ENCODE measurements around the gene ZNRF3. TPM values are rescaled to one million over a fixed set of nuclear protein-coding genes. Genes with fewer than 3 reads are reported as not detected.

The ZNRF3 gene
- polyA plus RNA-seq, 1 donor (not counting 4 experiments of a cell fraction or from before 2014, with no cell fraction given): 2.6 TPM

DNA sequence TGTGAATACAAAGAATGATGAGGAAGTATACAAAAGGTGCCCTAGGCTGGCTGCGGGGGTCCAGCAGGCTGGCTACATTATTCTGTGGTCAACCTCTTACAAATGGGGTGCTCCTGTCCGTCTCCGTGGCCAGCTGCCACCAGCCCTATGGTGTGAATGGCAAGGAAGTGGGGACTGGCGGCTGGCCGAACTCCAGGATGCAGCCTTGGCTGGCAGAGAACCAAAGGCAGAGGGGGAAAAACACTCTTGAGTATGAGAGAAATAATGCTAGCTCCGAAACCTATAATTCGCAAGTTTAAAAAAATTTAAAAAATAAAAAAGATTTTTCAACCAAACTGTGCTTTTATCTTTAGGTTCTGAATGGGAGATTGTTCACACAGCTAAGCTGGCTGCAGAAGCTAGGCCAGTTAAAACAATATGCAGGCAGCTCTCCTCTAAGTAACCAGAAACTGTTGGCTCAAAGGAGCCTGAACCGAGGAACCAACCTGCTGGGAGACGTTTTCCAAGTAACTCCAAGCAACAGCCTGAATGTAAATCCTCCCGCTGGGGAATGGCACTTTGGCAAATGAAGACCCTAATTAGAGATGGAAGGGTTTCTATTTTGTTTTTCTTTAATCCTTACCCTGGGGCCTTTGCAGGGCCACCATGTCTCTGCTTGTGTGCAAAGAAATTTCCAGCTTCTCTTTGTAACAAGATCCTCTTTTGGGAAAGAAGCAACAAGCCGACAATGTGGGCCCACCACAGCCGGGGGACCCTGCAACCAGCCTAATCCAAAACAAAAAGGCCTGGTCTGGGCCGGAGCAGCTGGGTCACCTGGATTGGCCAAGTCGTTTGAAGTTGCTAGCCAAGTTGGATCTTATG is 128.1 kb downstream of the ZNRF3 start:
- Histone ChIP-seq H3K9me3 (ENCODE audit: control insufficient read depth, low read depth, low read length) (no peaks in the 10 kb centered on the region), H3K27me3 (ENCODE audit: control insufficient read depth, extremely low read depth, insufficient read depth, low read length) (no peaks in the 10 kb centered on the region), H3K9me1 (ENCODE audit: control insufficient read depth, extremely low read depth, insufficient read depth, low read length) (no peaks in the 10 kb centered on the region), H3K4me1 (ENCODE audit: control insufficient read depth, extremely low read depth, insufficient read depth, low read length) (no peaks in the 10 kb centered on the region), H3K79me2 (ENCODE audit: control insufficient read depth, insufficient read depth, low read length) (no peaks in the 10 kb centered on the region), H3K9ac (ENCODE audit: control insufficient read depth, extremely low read depth, insufficient read depth, low read length) (no peak overlapping the region), H4K20me1 (ENCODE audit: control insufficient read depth, extremely low read depth, insufficient read depth, low read length) (no peaks in the 10 kb centered on the region), H2AFZ (ENCODE audit: control insufficient read depth, low read length) (no peak overlapping the region), H3K4me3 (ENCODE audit: control insufficient read depth in 2 of 3, extremely low read depth in 1 of 3, insufficient read depth in 2 of 3, low read depth in 1 of 3, low read length in 3 of 3) (no peak overlapping the region), H3K36me3 (ENCODE audit: control insufficient read depth in 2 of 2, extremely low read depth in 1 of 2, insufficient read depth in 2 of 2, low read length in 2 of 2) (no peaks in the 10 kb centered on the region), H3K4me2 (ENCODE audit: control insufficient read depth, extremely low read depth, insufficient read depth, low read depth, low read length) (no peak overlapping the region), H3K27ac (ENCODE audit: control insufficient read depth, insufficient read depth, low read length) (no peak overlapping the region)
- dilution Hi-C loops (cut with MboI; ENCODE audit: extremely low pct_ligation_motif_present, low sequenced_read_pairs): no loop called here
- FAIRE-seq (no peak), DNase-seq (ENCODE audit: low read depth, low spot score) (no peak)
- no peak for TF ChIP-seq EZH2 (IDR thresholded peaks at IDR 0.05; ENCODE audit: low read length)
- TF ChIP-seq, protein P1, sequence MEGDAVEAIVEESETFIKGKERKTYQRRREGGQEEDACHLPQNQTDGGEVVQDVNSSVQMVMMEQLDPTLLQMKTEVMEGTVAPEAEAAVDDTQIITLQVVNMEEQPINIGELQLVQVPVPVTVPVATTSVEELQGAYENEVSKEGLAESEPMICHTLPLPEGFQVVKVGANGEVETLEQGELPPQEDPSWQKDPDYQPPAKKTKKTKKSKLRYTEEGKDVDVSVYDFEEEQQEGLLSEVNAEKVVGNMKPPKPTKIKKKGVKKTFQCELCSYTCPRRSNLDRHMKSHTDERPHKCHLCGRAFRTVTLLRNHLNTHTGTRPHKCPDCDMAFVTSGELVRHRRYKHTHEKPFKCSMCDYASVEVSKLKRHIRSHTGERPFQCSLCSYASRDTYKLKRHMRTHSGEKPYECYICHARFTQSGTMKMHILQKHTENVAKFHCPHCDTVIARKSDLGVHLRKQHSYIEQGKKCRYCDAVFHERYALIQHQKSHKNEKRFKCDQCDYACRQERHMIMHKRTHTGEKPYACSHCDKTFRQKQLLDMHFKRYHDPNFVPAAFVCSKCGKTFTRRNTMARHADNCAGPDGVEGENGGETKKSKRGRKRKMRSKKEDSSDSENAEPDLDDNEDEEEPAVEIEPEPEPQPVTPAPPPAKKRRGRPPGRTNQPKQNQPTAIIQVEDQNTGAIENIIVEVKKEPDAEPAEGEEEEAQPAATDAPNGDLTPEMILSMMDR (optimal IDR thresholded peaks at IDR 0.05 in 1 of 3, IDR thresholded peaks at IDR 0.05 in 1 of 3, conservative IDR thresholded peaks at IDR 0.05 in 1 of 3; ENCODE audit: extremely low read depth in 1 of 3, insufficient read depth in 2 of 3, low read length in 3 of 3): no peak

DNA sequence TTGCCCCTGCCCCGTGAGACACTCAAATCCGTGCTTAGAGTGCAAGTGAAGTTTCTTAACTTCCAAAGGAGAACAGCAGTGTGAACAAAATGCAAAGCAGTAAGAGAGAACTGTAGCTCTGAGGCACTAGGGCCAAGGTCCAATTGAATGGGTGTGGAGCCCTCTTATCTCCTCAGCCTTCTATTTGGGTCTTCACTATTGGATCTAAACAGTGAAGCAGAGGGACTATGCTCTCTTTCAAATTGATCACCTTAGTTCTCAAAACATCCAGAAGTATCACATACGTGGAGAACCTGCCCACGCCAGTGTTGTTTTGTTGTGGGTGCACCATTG is 128.7 kb downstream of the ZNRF3 start:
- H3K4me2 ChIP-seq (ENCODE audit: control insufficient read depth, extremely low read depth, insufficient read depth, low read depth, low read length): no peak overlapping the region
- dilution Hi-C loops (cut with MboI; ENCODE audit: extremely low pct_ligation_motif_present, low sequenced_read_pairs): no loop called here
- no peaks in the 10 kb centered on the region for H4K20me1 ChIP-seq (ENCODE audit: control insufficient read depth, extremely low read depth, insufficient read depth, low read length)
- no peak overlapping the region for H3K9ac ChIP-seq (ENCODE audit: control insufficient read depth, extremely low read depth, insufficient read depth, low read length)
- H3K27ac ChIP-seq (ENCODE audit: control insufficient read depth, insufficient read depth, low read length): no peak overlapping the region
- no peak overlapping the region for H2AFZ ChIP-seq (ENCODE audit: control insufficient read depth, low read length)
- H3K9me1 ChIP-seq (ENCODE audit: control insufficient read depth, extremely low read depth, insufficient read depth, low read length): no peaks in the 10 kb centered on the region
- no peak for DNase-seq (ENCODE audit: low read depth, low spot score)
- H3K36me3 ChIP-seq (ENCODE audit: control insufficient read depth in 2 of 2, extremely low read depth in 1 of 2, insufficient read depth in 2 of 2, low read length in 2 of 2): no peaks in the 10 kb centered on the region
- no peaks in the 10 kb centered on the region for H3K9me3 ChIP-seq (ENCODE audit: control insufficient read depth, low read depth, low read length)
- H3K4me3 ChIP-seq (ENCODE audit: control insufficient read depth in 2 of 3, extremely low read depth in 1 of 3, insufficient read depth in 2 of 3, low read depth in 1 of 3, low read length in 3 of 3): no peak overlapping the region
- FAIRE-seq: no peak
- no peaks in the 10 kb centered on the region for H3K79me2 ChIP-seq (ENCODE audit: control insufficient read depth, insufficient read depth, low read length)
- no peaks in the 10 kb centered on the region for H3K27me3 ChIP-seq (ENCODE audit: control insufficient read depth, extremely low read depth, insufficient read depth, low read length)
- TF ChIP-seq, protein P1 (optimal IDR thresholded peaks at IDR 0.05 in 1 of 3, IDR thresholded peaks at IDR 0.05 in 1 of 3, conservative IDR thresholded peaks at IDR 0.05 in 1 of 3; ENCODE audit: extremely low read depth in 1 of 3, insufficient read depth in 2 of 3, low read length in 3 of 3): no peak
- TF ChIP-seq EZH2 (IDR thresholded peaks at IDR 0.05; ENCODE audit: low read length): no peak
- no peaks in the 10 kb centered on the region for H3K4me1 ChIP-seq (ENCODE audit: control insufficient read depth, extremely low read depth, insufficient read depth, low read length)
